ENCODE measurements around the gene GALNT3. TPM values are rescaled to one million over a fixed set of nuclear protein-coding genes. Genes with fewer than 3 reads are reported as not detected.

Gene GALNT3
- total RNA-seq, 1 donor from 2014 or later = 4.2 TPM

DNA sequence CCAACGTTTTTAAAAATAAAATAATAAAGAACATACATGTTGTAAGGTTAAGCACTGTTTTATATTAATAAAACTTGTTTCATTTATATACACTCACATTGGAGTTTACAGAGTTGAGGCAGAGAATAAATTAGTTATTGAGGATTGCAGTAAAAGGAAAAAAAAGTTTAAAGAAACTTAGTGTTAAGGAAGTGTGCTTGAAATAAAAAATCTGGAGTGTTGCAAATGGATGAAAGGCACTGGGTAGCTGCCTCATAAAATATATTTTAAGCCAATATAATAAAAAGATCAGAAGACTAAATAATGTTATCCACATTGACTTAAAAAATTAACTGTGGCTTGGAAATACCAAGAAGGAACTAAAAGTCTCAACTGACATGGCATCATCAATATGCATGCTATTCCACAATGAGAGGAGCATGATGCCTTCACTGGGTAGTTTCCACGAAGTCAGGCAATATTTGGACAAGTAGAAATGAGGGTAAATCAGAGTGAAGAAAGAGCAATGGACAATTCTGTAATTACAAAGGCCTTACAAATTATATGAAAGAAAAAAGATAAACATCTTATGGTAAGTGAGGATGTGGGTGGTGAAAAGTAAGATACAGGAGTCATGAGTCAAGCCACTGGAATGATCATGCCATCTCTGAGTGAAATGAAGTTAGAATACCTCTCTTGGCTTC, 2.5 kb downstream of the GALNT3 start:
- Mint-ChIP-seq H3K36me3 (ENCODE audit: low read depth) (no peaks in the 10 kb centered on the region), H3K9me3 (ENCODE audit: low read depth) (no peaks in the 10 kb centered on the region), H3K4me3 (ENCODE audit: unreplicated experiment) (no peak overlapping the region), H3K27me3 (ENCODE audit: low read depth) (no peaks in the 10 kb centered on the region), H3K27ac (ENCODE audit: unreplicated experiment) (peak overlapping the region; percentile 67), H3K4me1 (ENCODE audit: low read depth) (peaks cover 55% of the 10 kb centered on the region)
- TF ChIP-seq CTCF (IDR thresholded peaks at IDR 0.05) = no peak
- no peak for DNase-seq (ENCODE audit: low spot score)

GRCh38 chr2:165790466-165790865, 3.6 kb downstream of the GALNT3 start:
- Mint-ChIP-seq H3K9me3 (ENCODE audit: low read depth) (no peaks in the 10 kb centered on the region), H3K36me3 (ENCODE audit: low read depth) (no peaks in the 10 kb centered on the region), H3K27me3 (ENCODE audit: low read depth) (no peaks in the 10 kb centered on the region), H3K4me3 (ENCODE audit: unreplicated experiment) (no peak overlapping the region), H3K27ac (ENCODE audit: unreplicated experiment) (peak overlapping the region; percentile 57), H3K4me1 (ENCODE audit: low read depth) (peaks cover 55% of the 10 kb centered on the region)
- no peak for TF ChIP-seq CTCF (IDR thresholded peaks at IDR 0.05)
- no peak for DNase-seq (ENCODE audit: low spot score)

DNA sequence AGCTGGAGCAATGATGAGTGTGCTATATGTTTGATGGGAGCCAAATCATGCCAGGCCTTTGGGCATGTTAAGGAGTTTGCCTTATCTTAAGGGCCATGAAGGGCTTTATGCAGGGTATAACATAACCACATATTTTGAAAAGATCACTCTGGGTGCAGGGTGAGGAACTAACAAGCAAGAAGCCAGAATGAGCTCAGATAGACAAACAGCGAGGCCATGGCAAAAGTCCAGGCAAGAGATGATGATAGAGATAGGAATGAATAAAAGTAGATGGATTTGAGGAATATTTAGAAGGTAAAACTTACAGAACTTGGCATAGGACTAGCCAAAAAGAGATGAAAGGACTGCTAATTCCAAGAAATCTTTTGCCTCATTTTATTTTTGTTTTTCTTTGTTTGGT, 6.7 kb downstream of the GALNT3 start:
- Mint-ChIP-seq H3K4me1 (ENCODE audit: low read depth) (peaks cover 37% of the 10 kb centered on the region), H3K9me3 (ENCODE audit: low read depth) (no peaks in the 10 kb centered on the region), H3K27me3 (ENCODE audit: low read depth) (no peaks in the 10 kb centered on the region), H3K4me3 (ENCODE audit: unreplicated experiment) (no peak overlapping the region), H3K27ac (ENCODE audit: unreplicated experiment) (no peak overlapping the region), H3K36me3 (ENCODE audit: low read depth) (no peaks in the 10 kb centered on the region)
- no peak for TF ChIP-seq CTCF (IDR thresholded peaks at IDR 0.05)
- no peak for DNase-seq (ENCODE audit: low spot score)

- DNase-seq (ENCODE audit: low spot score) = no peak
- peaks cover 7% of the 10 kb centered on the region for H3K9me3 Mint-ChIP-seq (ENCODE audit: low read depth)
- no peak overlapping the region for H3K27ac Mint-ChIP-seq (ENCODE audit: unreplicated experiment)
- no peak for TF ChIP-seq CTCF (IDR thresholded peaks at IDR 0.05)
- H3K36me3 Mint-ChIP-seq (ENCODE audit: low read depth) = peaks cover 3% of the 10 kb centered on the region
- no peaks in the 10 kb centered on the region for H3K27me3 Mint-ChIP-seq (ENCODE audit: low read depth)
- no peak overlapping the region for H3K4me3 Mint-ChIP-seq (ENCODE audit: unreplicated experiment)
- peaks cover 4% of the 10 kb centered on the region for H3K4me1 Mint-ChIP-seq (ENCODE audit: low read depth)
Measured at GRCh38 chr2:165779706-165780105, 14.3 kb downstream of the GALNT3 start.

GRCh38 chr2:165778653-165779451, 15.2 kb downstream of the GALNT3 start:
- TF ChIP-seq CTCF (IDR thresholded peaks at IDR 0.05) = peak; percentile 36
- DNase-seq (ENCODE audit: low spot score) = no peak
- H3K4me1 Mint-ChIP-seq (ENCODE audit: low read depth) = peaks cover 4% of the 10 kb centered on the region
- no peaks in the 10 kb centered on the region for H3K27me3 Mint-ChIP-seq (ENCODE audit: low read depth)
- H3K27ac Mint-ChIP-seq (ENCODE audit: unreplicated experiment) = no peak overlapping the region
- peaks cover 7% of the 10 kb centered on the region for H3K9me3 Mint-ChIP-seq (ENCODE audit: low read depth)
- peaks cover 3% of the 10 kb centered on the region for H3K36me3 Mint-ChIP-seq (ENCODE audit: low read depth)
- no peak overlapping the region for H3K4me3 Mint-ChIP-seq (ENCODE audit: unreplicated experiment)

Measured in chondrocyte (in vitro differentiated cells).